HL-60 (cell line): ENCODE data around the gene PCNX3.

ENCODE experiments used
- DNase-seq, 2 experiments: peaks; one replicate each; pipeline ENCODE4 v3.0.0-alpha.2; 2010 to 2020; ENCODE audit warnings: low read depth in 1 of 2, low spot score in 1 of 2
- H3K27ac ChIP-seq: fragments of 250-450 bp; sonication (Bioruptor Pico); replicated peaks from 2 replicates; pipeline ENCODE4 v1.5.1; 2020; ENCODE audit warnings: mild to moderate bottlenecking, moderate library complexity
- H3K27me3 ChIP-seq: fragments of 250-450 bp; sonication (Bioruptor Pico); 2 replicates; pipeline ENCODE4 v1.5.1; 2021; ENCODE audit warnings: mild to moderate bottlenecking, moderate library complexity; ENCODE audit not compliant: insufficient read depth, poor library complexity, severe bottlenecking
- H3K4me3 ChIP-seq: replicated peaks from 2 replicates; pipeline ENCODE4 v1.5.1; 2011; ENCODE audit warnings: mild to moderate bottlenecking, control low read depth, low read length; ENCODE audit not compliant: insufficient read depth
- CTCF ChIP-seq: IDR thresholded peaks from one replicate; pipeline ENCODE4 v1.5.1; 2011; ENCODE audit warnings: low read length, control low read depth, inconsistent platforms; ENCODE audit not compliant: insufficient read depth
- GABPA ChIP-seq: IDR thresholded peaks from 2 replicates; pipeline ENCODE4 v1.6.1; 2012; ENCODE audit warnings: low read depth
- POLR2AphosphoS5 ChIP-seq: IDR thresholded peaks from 2 replicates; pipeline ENCODE4 v1.6.1; 2012; ENCODE audit warnings: low read depth
- REST ChIP-seq: IDR thresholded peaks from 2 replicates; pipeline ENCODE4 v1.6.1; 2012; ENCODE audit warnings: low read depth; ENCODE audit not compliant: insufficient replicate concordance
- SPI1 ChIP-seq: IDR thresholded peaks from 2 replicates; pipeline ENCODE4 v1.6.1; 2012; ENCODE audit warnings: low read depth, mild to moderate bottlenecking, borderline replicate concordance

The PCNX3 gene

GRCh38 chr11:65609665-65610064 lies 5.9 kb upstream of the PCNX3 start:
- H3K27me3 ChIP-seq, result no peaks in the 10 kb centered on the region
- no peak overlapping the region for H3K27ac ChIP-seq
- H3K4me3 ChIP-seq, result no peak overlapping the region
- TF ChIP-seq POLR2AphosphoS5 (no peak), GABPA (no peak), REST (no peak), CTCF (no peak), SPI1 (no peak)
- no peak for DNase-seq

GRCh38 chr11:65610404-65610803 lies 5.2 kb upstream of the PCNX3 start:
- DNase-seq, result no peak
- TF ChIP-seq CTCF (no peak), POLR2AphosphoS5 (no peak), SPI1 (no peak), GABPA (no peak), REST (no peak)
- peak overlapping the region; percentile 58 for H3K27ac ChIP-seq
- peak overlapping the region; percentile 88 for H3K4me3 ChIP-seq
- no peaks in the 10 kb centered on the region for H3K27me3 ChIP-seq

- Histone ChIP-seq H3K27me3 (no peaks in the 10 kb centered on the region), H3K27ac (peak overlapping the region; percentile 58), H3K4me3 (peak overlapping the region; percentile 88)
- TF ChIP-seq SPI1 (peak; percentile 95), POLR2AphosphoS5 (no peak; the same call in 1 of the 2 replicates)
- peak; percentile 56 to 85 for DNase-seq
Observed at GRCh38 chr11:65611028-65611757, 4.4 kb upstream of the PCNX3 start.

- no peak for DNase-seq
Observed at GRCh38 chr11:65611758-65612603, 3.6 kb upstream of the PCNX3 start.

More at GRCh38 chr11:65611758-65612603, 3.6 kb upstream of the PCNX3 start:
- H3K27ac ChIP-seq, result peak overlapping the region; percentile 58
- peak overlapping the region; percentile 88 for H3K4me3 ChIP-seq
- no peaks in the 10 kb centered on the region for H3K27me3 ChIP-seq
- no peak for TF ChIP-seq POLR2AphosphoS5
- no peak for TF ChIP-seq GABPA
- TF ChIP-seq SPI1, result no peak
- no peak for TF ChIP-seq CTCF
- no peak for TF ChIP-seq REST
